OCI-LY1 (cell line): Measurements from ENCODE around the gene QPCT.

Experiments
- H2AFZ ChIP-seq: fragments of 200-600 bp; sonication (generic), shearing (Covaris generic); 2 replicates; pipeline ENCODE4 v1.6.0; 2014; ENCODE audit warnings: antibody characterized with exemption, mild to moderate bottlenecking, low read length
- H3F3A ChIP-seq: fragments of 200-600 bp; sonication (generic), shearing (Covaris generic); 2 replicates; pipeline ENCODE4 v1.6.0; 2014; ENCODE audit warnings: mild to moderate bottlenecking, antibody characterized with exemption, low read length, moderate library complexity; ENCODE audit not compliant: insufficient read depth
- H3K27ac ChIP-seq: fragments of 200-600 bp; sonication (generic); 2 replicates; pipeline ENCODE4 v1.5.1; 2014; ENCODE audit warnings: low read length, mixed run types, mild to moderate bottlenecking, low read depth; ENCODE audit not compliant: poor library complexity, severe bottlenecking
- H3K27me3 ChIP-seq: fragments of 200-600 bp; sonication (generic); 2 replicates; pipeline ENCODE4 v1.6.0; 2014; ENCODE audit warnings: antibody characterized with exemption, mild to moderate bottlenecking, low read length, moderate library complexity; ENCODE audit not compliant: insufficient read depth
- H3K36me3 ChIP-seq: fragments of 200-600 bp; sonication (generic); 2 replicates; pipeline ENCODE4 v1.6.1; 2014; ENCODE audit warnings: mild to moderate bottlenecking, antibody characterized with exemption, low read length, moderate library complexity, mixed read lengths; ENCODE audit not compliant: insufficient read depth
- H3K4me1 ChIP-seq: fragments of 200-600 bp; sonication (generic); 2 replicates; pipeline ENCODE4 v1.5.1; 2014; ENCODE audit warnings: mild to moderate bottlenecking, low read length, moderate library complexity; ENCODE audit not compliant: insufficient read depth, severe bottlenecking
- H3K4me2 ChIP-seq: fragments of 200-600 bp; sonication (generic), shearing (Covaris generic); 2 replicates; pipeline ENCODE4 v1.6.1; 2014; ENCODE audit warnings: low read length
- H3K4me3 ChIP-seq: fragments of 200-600 bp; sonication (generic); 2 replicates; pipeline ENCODE4 v1.5.1; 2014; ENCODE audit warnings: low read length, low read depth, mild to moderate bottlenecking, mixed read lengths; ENCODE audit not compliant: poor library complexity, severe bottlenecking
- H3K79me2 ChIP-seq: fragments of 200-600 bp; shearing (Covaris generic); 2 replicates; pipeline ENCODE4 v1.6.1; 2016; ENCODE audit warnings: mixed run types, low read length, mixed read lengths; ENCODE audit not compliant: insufficient read depth
- H3K9ac ChIP-seq: fragments of 200-600 bp; sonication (generic), shearing (Covaris generic); 2 replicates; pipeline ENCODE4 v1.6.1; 2014; ENCODE audit warnings: mild to moderate bottlenecking, low read length, mixed read lengths
- H3K9me2 ChIP-seq: fragments of 200-600 bp; sonication (generic), shearing (Covaris generic); 2 replicates; pipeline ENCODE4 v1.6.1; 2014; ENCODE audit warnings: low read depth, mild to moderate bottlenecking, low read length, mixed read lengths
- H3K9me3 ChIP-seq: fragments of 200-600 bp; shearing (Covaris generic); 2 replicates; pipeline ENCODE4 v1.6.1; 2014; ENCODE audit warnings: low read length, mixed read lengths
- H4K20me1 ChIP-seq: fragments of 200-600 bp; sonication (generic), shearing (Covaris generic); 2 replicates; pipeline ENCODE4 v1.6.0; 2016; ENCODE audit warnings: mild to moderate bottlenecking, low read length; ENCODE audit not compliant: insufficient read depth
- EZH2 ChIP-seq: fragments of 200-600 bp; sonication (generic), shearing (Covaris generic); IDR thresholded peaks from 2 replicates; pipeline ENCODE4 v1.8.0; 2017; ENCODE audit warnings: borderline replicate concordance, mixed run types, mild to moderate bottlenecking, antibody characterized with exemption, low read length, moderate library complexity, mixed read lengths
- TF ChIP-seq, protein P1 (sequence below): fragments of 200-600 bp; sonication (generic), shearing (Covaris generic); IDR thresholded peaks from 2 replicates; pipeline ENCODE4 v1.5.1; 2017; ENCODE audit warnings: mild to moderate bottlenecking, antibody characterized with exemption, low read length, moderate library complexity, mixed read lengths

Gene QPCT

GRCh38 chr2:37337620-37338280, 6.7 kb upstream of the QPCT start:
- H3K4me1 ChIP-seq, result peaks cover 57% of the 10 kb centered on the region
- H2AFZ ChIP-seq, result no peak overlapping the region
- peak overlapping the region; percentile 6; the same call in 1 of the 2 replicates for H3K9ac ChIP-seq
- H3K27me3 ChIP-seq, result 0 out of 2 replicates have a peak, but pooled peaks cover 5% of the 10 kb centered on the region
- peak overlapping the region; percentile 47 for H3K4me2 ChIP-seq
- H4K20me1 ChIP-seq, result no peaks in the 10 kb centered on the region
- H3K9me3 ChIP-seq, result no peaks in the 10 kb centered on the region
- peak overlapping the region; percentile 23 for H3K4me3 ChIP-seq
- TF ChIP-seq, protein P1, sequence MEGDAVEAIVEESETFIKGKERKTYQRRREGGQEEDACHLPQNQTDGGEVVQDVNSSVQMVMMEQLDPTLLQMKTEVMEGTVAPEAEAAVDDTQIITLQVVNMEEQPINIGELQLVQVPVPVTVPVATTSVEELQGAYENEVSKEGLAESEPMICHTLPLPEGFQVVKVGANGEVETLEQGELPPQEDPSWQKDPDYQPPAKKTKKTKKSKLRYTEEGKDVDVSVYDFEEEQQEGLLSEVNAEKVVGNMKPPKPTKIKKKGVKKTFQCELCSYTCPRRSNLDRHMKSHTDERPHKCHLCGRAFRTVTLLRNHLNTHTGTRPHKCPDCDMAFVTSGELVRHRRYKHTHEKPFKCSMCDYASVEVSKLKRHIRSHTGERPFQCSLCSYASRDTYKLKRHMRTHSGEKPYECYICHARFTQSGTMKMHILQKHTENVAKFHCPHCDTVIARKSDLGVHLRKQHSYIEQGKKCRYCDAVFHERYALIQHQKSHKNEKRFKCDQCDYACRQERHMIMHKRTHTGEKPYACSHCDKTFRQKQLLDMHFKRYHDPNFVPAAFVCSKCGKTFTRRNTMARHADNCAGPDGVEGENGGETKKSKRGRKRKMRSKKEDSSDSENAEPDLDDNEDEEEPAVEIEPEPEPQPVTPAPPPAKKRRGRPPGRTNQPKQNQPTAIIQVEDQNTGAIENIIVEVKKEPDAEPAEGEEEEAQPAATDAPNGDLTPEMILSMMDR, result no peak
- no peaks in the 10 kb centered on the region for H3K9me2 ChIP-seq
- H3K36me3 ChIP-seq, result no peaks in the 10 kb centered on the region
- H3K27ac ChIP-seq, result peak overlapping the region; percentile 76
- H3F3A ChIP-seq, result no peaks in the 10 kb centered on the region
- no peaks in the 10 kb centered on the region for H3K79me2 ChIP-seq

GRCh38 chr2:37338933-37339332, 5.5 kb upstream of the QPCT start:
- H3K4me2 ChIP-seq, result peak overlapping the region; percentile 47; the same call in 1 of the 2 replicates
- H3K27ac ChIP-seq, result peak overlapping the region; percentile 76
- H3K9ac ChIP-seq, result peak overlapping the region; percentile 6; the same call in 1 of the 2 replicates
- H2AFZ ChIP-seq, result no peak overlapping the region
- no peaks in the 10 kb centered on the region for H3F3A ChIP-seq
- no peaks in the 10 kb centered on the region for H3K9me2 ChIP-seq
- H3K9me3 ChIP-seq, result no peaks in the 10 kb centered on the region
- H3K4me1 ChIP-seq, result peaks cover 53% of the 10 kb centered on the region
- H3K4me3 ChIP-seq, result no peak overlapping the region
- no peaks in the 10 kb centered on the region for H3K36me3 ChIP-seq
- H3K27me3 ChIP-seq, result 0 out of 2 replicates have a peak, but pooled peaks cover 5% of the 10 kb centered on the region
- H4K20me1 ChIP-seq, result no peaks in the 10 kb centered on the region
- TF ChIP-seq, protein P1, result no peak
- TF ChIP-seq EZH2, result no peak
- H3K79me2 ChIP-seq, result no peaks in the 10 kb centered on the region

GRCh38 chr2:37340637-37341036, 3.8 kb upstream of the QPCT start:
- TF ChIP-seq EZH2, result no peak
- TF ChIP-seq, protein P1, result no peak
- H3K36me3 ChIP-seq, result no peaks in the 10 kb centered on the region
- H4K20me1 ChIP-seq, result no peaks in the 10 kb centered on the region
- no peak overlapping the region for H3K4me3 ChIP-seq
- no peaks in the 10 kb centered on the region for H3F3A ChIP-seq
- H3K9me2 ChIP-seq, result no peaks in the 10 kb centered on the region
- H3K9ac ChIP-seq, result no peak overlapping the region
- no peak overlapping the region for H3K27ac ChIP-seq
- no peaks in the 10 kb centered on the region for H3K9me3 ChIP-seq
- H3K4me1 ChIP-seq, result peaks cover 65% of the 10 kb centered on the region
- H3K79me2 ChIP-seq, result no peaks in the 10 kb centered on the region
- H3K4me2 ChIP-seq, result no peak overlapping the region
- no peak overlapping the region for H2AFZ ChIP-seq
- H3K27me3 ChIP-seq, result 0 out of 2 replicates have a peak, but pooled peaks cover 5% of the 10 kb centered on the region
